GM12878 (cell line): Measurements from ENCODE around the gene OR51D1. TPM values are rescaled to one million over a fixed set of nuclear protein-coding genes. Genes with fewer than 3 reads are reported as not detected.

Experiments used
- ATAC-seq: fragments of 200-7000 bp; cut with Tn5 transposase; 3 replicates; pipeline ENCODE4 v1.9.1; 2020; ENCODE audit warnings: mild to moderate bottlenecking, moderate library complexity
- BruUV-seq: library from RNA; stranded (reverse); fragments of 400-500 nt; replicated peaks from 2 replicates; lab custom pipeline; 2021; lab: Mats Ljungman, UMichigan
- CTCF ChIA-PET: fragments of 300-600 bp; sonication (Branson Sonifier 250); formaldehyde crosslinking; extraction: SDS; loops from one replicate; lab custom pipeline; 2021; ENCODE audit warnings: inconsistent platforms; lab: Yijun Ruan, JAX
- POLR2A ChIA-PET: fragments of 350-600 bp; formaldehyde crosslinking; extraction: SDS; loops from one replicate; lab custom pipeline; 2021; ENCODE audit warnings: inconsistent platforms; lab: Charles Lee
- RAD21 ChIA-PET: fragments of 300-600 bp; sonication (Branson Sonifier 250); formaldehyde crosslinking; loops from one replicate; lab custom pipeline; 2023; ENCODE audit warnings: antibody characterized with exemption; ENCODE audit not compliant: unreplicated experiment; lab: Charles Lee
- SMC1A ChIA-PET: fragments of 300-600 bp; sonication (Branson Sonifier 250); formaldehyde crosslinking; loops from one replicate; lab custom pipeline; 2023; ENCODE audit not compliant: unreplicated experiment, uncharacterized antibody; lab: Charles Lee
- DNase-seq: peaks from one replicate; pipeline ENCODE4 v3.0.0-alpha.2; 2011; ENCODE audit warnings: low read depth, low spot score
- FAIRE-seq: peaks from 3 replicates; lab custom pipeline; 2011; peaks lifted over from hg19 to GRCh38; lab: Jason Lieb, UNC
- H2AFZ ChIP-seq: 2 replicates; pipeline ENCODE4 v1.6.0; 2011; ENCODE audit warnings: low read depth, low read length, control low read depth; ENCODE audit not compliant: control insufficient read depth
- H3K27ac ChIP-seq: 2 replicates; pipeline ENCODE4 v1.5.1; 2011; ENCODE audit warnings: control low read depth; ENCODE audit not compliant: control insufficient read depth, insufficient read depth
- H3K27me3 ChIP-seq, 2 experiments: replicated peaks in 1 of 2; 2 replicates each; pipeline versions ENCODE4 v1.6.0 to v1.6.1; 2011; ENCODE audit warnings: low read length in 1 of 2; ENCODE audit not compliant: control insufficient read depth in 2 of 2, insufficient read depth in 2 of 2
- H3K36me3 ChIP-seq, 2 experiments: 2 replicates each; pipeline ENCODE4 v1.5.1; 2011; ENCODE audit warnings: low read length in 1 of 2; ENCODE audit not compliant: control insufficient read depth in 2 of 2, insufficient read depth in 2 of 2
- H3K4me1 ChIP-seq: 2 replicates; pipeline ENCODE4 v1.6.1; 2011; ENCODE audit warnings: mild to moderate bottlenecking, low read length, moderate library complexity, mixed read lengths; ENCODE audit not compliant: control insufficient read depth, insufficient read depth
- H3K4me2 ChIP-seq: 2 replicates; pipeline ENCODE4 v1.6.0; 2011; ENCODE audit warnings: control low read depth; ENCODE audit not compliant: control insufficient read depth, insufficient read depth
- H3K4me3 ChIP-seq: fragments of 200-600 bp; sonication (generic); 2 replicates; pipeline ENCODE4 v1.5.1; 2016
- H3K79me2 ChIP-seq: 2 replicates; pipeline ENCODE4 v1.6.0; 2011; ENCODE audit warnings: low read length; ENCODE audit not compliant: control insufficient read depth, insufficient read depth
- H3K9ac ChIP-seq: 2 replicates; pipeline ENCODE4 v1.8.0; 2011; ENCODE audit warnings: low read length, control low read depth, mixed read lengths; ENCODE audit not compliant: control insufficient read depth, insufficient read depth
- H3K9me3 ChIP-seq: replicated peaks from 3 replicates; pipeline ENCODE4 v1.5.1; 2011; ENCODE audit warnings: mild to moderate bottlenecking, low read length; ENCODE audit not compliant: control insufficient read depth, insufficient read depth
- H4K20me1 ChIP-seq: 2 replicates; pipeline ENCODE4 v1.6.0; 2011; ENCODE audit not compliant: control insufficient read depth, insufficient read depth
- ETV6 ChIP-seq, 2 experiments: fragments of 450-650 bp in 1 of 2; IDR thresholded peaks in 1 of 2; conservative IDR thresholded peaks in 1 of 2; 2 replicates each; pipeline ENCODE4 v1.6.1; 2014; ENCODE audit warnings: antibody characterized with exemption in 1 of 2, borderline replicate concordance in 1 of 2, low read depth in 1 of 2, mild to moderate bottlenecking in 1 of 2, moderate library complexity in 1 of 2
- JUNB ChIP-seq: IDR thresholded peaks from 2 replicates; pipeline ENCODE4 v1.6.1; 2016; ENCODE audit warnings: antibody characterized with exemption, mild to moderate bottlenecking
- NFIC ChIP-seq: IDR thresholded peaks from 2 replicates; pipeline ENCODE4 v1.6.1; 2012; ENCODE audit warnings: low read depth, mild to moderate bottlenecking, inconsistent platforms, low read length, moderate library complexity
- PAX5 ChIP-seq: IDR thresholded peaks from 2 replicates; pipeline ENCODE4 v1.6.1; 2011; ENCODE audit warnings: low read depth, low read length, borderline replicate concordance
- POLR2AphosphoS2 ChIP-seq: IDR thresholded peaks from 2 replicates; pipeline ENCODE4 v1.6.1; 2011; ENCODE audit warnings: low read depth, mild to moderate bottlenecking, low read length, improper control_type of control experiment, moderate library complexity
- RAD21 ChIP-seq: IDR thresholded peaks from 2 replicates; pipeline ENCODE4 v1.6.1; 2011; ENCODE audit warnings: mild to moderate bottlenecking, low read depth, low read length, moderate library complexity; ENCODE audit not compliant: insufficient read depth
- TCF12 ChIP-seq: IDR thresholded peaks from 2 replicates; pipeline ENCODE4 v1.6.1; 2011; ENCODE audit warnings: low read depth, mild to moderate bottlenecking, low read length
- TCF7 ChIP-seq: IDR thresholded peaks from 2 replicates; pipeline ENCODE4 v1.6.1; 2014; ENCODE audit warnings: antibody characterized with exemption, borderline replicate concordance
- WGBS: methylation state at CpG from one replicate; pipeline ENCODE4 v1.1.6; 2016; ENCODE audit warnings: low lambda C conversion rate; ENCODE audit not compliant: insufficient replicate concordance, insufficient coverage; ENCODE audit errors: missing lambda C conversion rate; 5-methylcytosine and 5-hydroxymethylcytosine counted together
- in situ Hi-C: fragments of 300-500 bp; cut with MboI; formaldehyde crosslinking; loops from 9 replicates; pipeline ENCODE4 v1.14.3; 2018; ENCODE audit warnings: mixed read lengths
- intact Hi-C: fragments of 100-400 bp; cut with micrococcal nuclease; formaldehyde crosslinking; loops from one replicate; pipeline ENCODE4 v1.14.2; 2022; ENCODE audit not compliant: unreplicated experiment
- polyA plus RNA-seq, 11 experiments: library from polyadenylated mRNA; depleted of rRNA in 4 of 11; unstranded in 6 of 11; stranded (reverse) in 5 of 11; fragments of >200 nt; fragmentation: Nextera tagmentation in 4 of 11; fragmentation: Illumina TruSeq in 1 of 11; extraction: Ambion mirVana in 4 of 11; extraction: Trizol in 1 of 11; gene quantifications; 1 replicate in 1 of 11; 2 replicates in 10 of 11; pipeline versions ENCODE4 v1.2.1 to v1.2.3, GENCODE V29; 2011 to 2016; ENCODE audit warnings: inconsistent platforms in 2 of 11, missing spikeins in 2 of 11, low read depth in 1 of 11
- total RNA-seq, 4 experiments: library from RNA; depleted of rRNA in 3 of 4; stranded (reverse); fragments of >200 nt in 3 of 4; fragmentation: Illumina TruSeq in 1 of 4; extraction: Trizol in 1 of 4; gene quantifications; 2 replicates each; pipeline versions ENCODE4 v1.2.1 to v1.2.3, GENCODE V29; 2013 to 2021

The OR51D1 gene
- total and polyA plus RNA-seq, 10 of the 15 experiments (the other 5 are each of a cell fraction or from before 2014, with no cell fraction given): 0.06 TPM; not detected in 9

GRCh38 chr11:4611986-4612385 is 25.3 kb upstream of the OR51D1 start:
- TF ChIP-seq JUNB (no peak), PAX5 (no peak), ETV6 (conservative IDR thresholded peaks at IDR 0.05 in 1 of 2, IDR thresholded peaks at IDR 0.05 in 1 of 2; ENCODE audit: borderline replicate concordance in 1 of 2, low read depth in 1 of 2) (no peak), NFIC (no peak), TCF7 (no peak), RAD21 (no peak)
- TF ChIP-seq, all 136 proteins: peak for 0
- Histone ChIP-seq H3K4me2 (no peak overlapping the region), H3K79me2 (peaks cover 2% of the 10 kb centered on the region; the same call in 1 of the 2 replicates), H3K9ac (no peak overlapping the region), H3K36me3 (no peaks in the 10 kb centered on the region), H3K27ac (no peak overlapping the region), H3K4me3 (no peak overlapping the region), H3K4me1 (no peaks in the 10 kb centered on the region; the same call in 1 of the 2 replicates), H3K9me3 (no peaks in the 10 kb centered on the region; the same call in 2 of the 3 replicates), H2AFZ (no peak overlapping the region), H4K20me1 (no peaks in the 10 kb centered on the region), H3K27me3 (no peaks in the 10 kb centered on the region; a peak in 1 of 4 replicates)
- ChIA-PET CTCF (interaction anchor here (0.6 to 1.8 kb wide), 3 partner anchors 10 to 88 kb away, joined by 3 to 6 read pairs (median 5); no protein-coding TSS in a partner anchor), SMC1A (no interaction called here), POLR2A (no interaction called here), RAD21 (no interaction called here)
- ATAC-seq: no peak
- intact Hi-C loops (no loop called here), in situ Hi-C loops (no loop called here)
- no peak for DNase-seq
- 62% methylated on average over 2 of the region's 2 CpGs for WGBS
- FAIRE-seq: no peak
- BruUV-seq: no TSS peak

- no peak for FAIRE-seq
- DNase-seq: no peak
- Histone ChIP-seq H3K4me1 (no peaks in the 10 kb centered on the region), H3K27me3 (no peaks in the 10 kb centered on the region; a peak in 1 of 4 replicates), H3K9me3 (no peaks in the 10 kb centered on the region), H2AFZ (no peak overlapping the region), H3K27ac (no peak overlapping the region), H3K4me3 (no peak overlapping the region), H3K9ac (no peak overlapping the region), H4K20me1 (no peaks in the 10 kb centered on the region), H3K36me3 (no peaks in the 10 kb centered on the region), H3K79me2 (no peaks in the 10 kb centered on the region), H3K4me2 (no peak overlapping the region)
- ChIA-PET RAD21 (no interaction called here), SMC1A (no interaction called here), CTCF (no interaction called here), POLR2A (no interaction called here)
- intact Hi-C loops (no loop called here), in situ Hi-C loops (no loop called here)
- ATAC-seq: no peak
- TF ChIP-seq POLR2AphosphoS2 (no peak), TCF12 (no peak)
- BruUV-seq: no TSS peak
Observed at GRCh38 chr11:4615856-4616444, 21.3 kb upstream of the OR51D1 start.
